H9 (cell line): Measurements from ENCODE around the gene SMIM14. TPM values are rescaled to one million over a fixed set of nuclear protein-coding genes. Genes with fewer than 3 reads are reported as not detected.

ENCODE experiments used
- DNase-seq: peaks from one replicate; pipeline ENCODE4 v3.0.0-alpha.2; 2017
- H2AFZ ChIP-seq: one replicate; pipeline ENCODE4 v1.6.1; 2013; ENCODE audit warnings: mild to moderate bottlenecking, low read length, control low read depth, moderate library complexity
- H2AK5ac ChIP-seq: 2 replicates; pipeline ENCODE4 v1.6.1; 2013; ENCODE audit warnings: low read length, control low read depth, mixed read lengths; ENCODE audit not compliant: insufficient read length
- H2BK120ac ChIP-seq: one replicate; pipeline ENCODE4 v1.6.1; 2013; ENCODE audit warnings: low read depth, mild to moderate bottlenecking, low read length, control low read depth, inconsistent platforms; ENCODE audit not compliant: poor library complexity, severe bottlenecking
- H2BK12ac ChIP-seq: 2 replicates; pipeline ENCODE4 v1.6.1; 2013; ENCODE audit warnings: low read length, control low read depth, mixed read lengths, low read depth; ENCODE audit not compliant: insufficient read length
- H2BK15ac ChIP-seq: 2 replicates; pipeline ENCODE4 v1.6.1; 2013; ENCODE audit warnings: low read depth, low read length, control low read depth
- H2BK20ac ChIP-seq: one replicate; pipeline ENCODE4 v1.6.1; 2013; ENCODE audit warnings: low read depth, mild to moderate bottlenecking, low read length, control low read depth, inconsistent platforms; ENCODE audit not compliant: poor library complexity, severe bottlenecking
- H2BK5ac ChIP-seq: 2 replicates; pipeline ENCODE4 v1.6.1; 2013; ENCODE audit warnings: low read length, control low read depth, mixed read lengths; ENCODE audit not compliant: insufficient read length
- H3K14ac ChIP-seq: 2 replicates; pipeline ENCODE4 v1.6.1; 2013; ENCODE audit warnings: low read length, control low read depth; ENCODE audit not compliant: insufficient read depth
- H3K18ac ChIP-seq: 2 replicates; pipeline ENCODE4 v1.6.1; 2013; ENCODE audit warnings: low read depth, mild to moderate bottlenecking, mixed read lengths, low read length, control low read depth; ENCODE audit not compliant: insufficient read length
- H3K23ac ChIP-seq: 2 replicates; pipeline ENCODE4 v1.6.1; 2013; ENCODE audit warnings: low read length, control low read depth, mixed read lengths, low read depth; ENCODE audit not compliant: insufficient read length
- H3K23me2 ChIP-seq: 2 replicates; pipeline ENCODE4 v1.6.1; 2013; ENCODE audit warnings: low read depth, mild to moderate bottlenecking, mixed read lengths, low read length, control low read depth; ENCODE audit not compliant: insufficient read length, poor library complexity, severe bottlenecking
- H3K27ac ChIP-seq: 2 replicates; pipeline ENCODE4 v1.5.1; 2013; ENCODE audit warnings: low read length, control low read depth, mixed read lengths, low read depth; ENCODE audit not compliant: insufficient read length
- H3K27me3 ChIP-seq: 2 replicates; pipeline ENCODE4 v1.6.1; 2013; ENCODE audit warnings: low read length, control low read depth, inconsistent platforms; ENCODE audit not compliant: insufficient read depth
- H3K4ac ChIP-seq: 2 replicates; pipeline ENCODE4 v1.6.1; 2013; ENCODE audit warnings: low read depth, mild to moderate bottlenecking, control low read depth, inconsistent platforms, low read length, moderate library complexity
- H3K4me1 ChIP-seq: 2 replicates; pipeline ENCODE4 v1.6.1; 2013; ENCODE audit warnings: low read length, control low read depth, inconsistent platforms; ENCODE audit not compliant: insufficient read depth
- H3K4me2 ChIP-seq: 2 replicates; pipeline ENCODE4 v1.6.1; 2013; ENCODE audit warnings: low read length, control low read depth, mixed read lengths; ENCODE audit not compliant: insufficient read length, insufficient read depth
- H3K56ac ChIP-seq: 2 replicates; pipeline ENCODE4 v1.6.1; 2013; ENCODE audit warnings: low read depth, mild to moderate bottlenecking, mixed read lengths, low read length, control low read depth; ENCODE audit not compliant: insufficient read length
- H3K79me1 ChIP-seq: 2 replicates; pipeline ENCODE4 v1.6.1; 2013; ENCODE audit warnings: low read depth, mild to moderate bottlenecking, moderate library complexity, low read length, control low read depth, inconsistent platforms; ENCODE audit not compliant: insufficient read depth, poor library complexity, severe bottlenecking
- H3K79me2 ChIP-seq: 2 replicates; pipeline ENCODE4 v1.6.1; 2013; ENCODE audit warnings: low read length, control low read depth, inconsistent platforms; ENCODE audit not compliant: insufficient read depth
- H3K9ac ChIP-seq: 2 replicates; pipeline ENCODE4 v1.6.1; 2013; ENCODE audit warnings: low read length, control low read depth, mixed read lengths; ENCODE audit not compliant: insufficient read length; ENCODE audit errors: extremely low read depth
- H3K9me3 ChIP-seq: one replicate; pipeline ENCODE4 v1.6.1; 2013; ENCODE audit warnings: low read depth, low read length, inconsistent platforms; ENCODE audit not compliant: control insufficient read depth
- H3T11ph ChIP-seq: one replicate; pipeline ENCODE4 v1.6.1; 2013; ENCODE audit warnings: mild to moderate bottlenecking, low read length, control low read depth, inconsistent platforms
- H4K20me1 ChIP-seq: one replicate; pipeline ENCODE4 v1.6.1; 2013; ENCODE audit not compliant: control insufficient read depth, insufficient read length, insufficient read depth
- H4K5ac ChIP-seq: 2 replicates; pipeline ENCODE4 v1.6.1; 2013; ENCODE audit warnings: low read depth, mild to moderate bottlenecking, mixed read lengths, low read length, control low read depth; ENCODE audit not compliant: insufficient read length
- H4K8ac ChIP-seq: replicated peaks from 2 replicates; pipeline ENCODE4 v1.6.1; 2013; ENCODE audit warnings: low read length, control low read depth, mixed read lengths, low read depth; ENCODE audit not compliant: insufficient read length
- H4K91ac ChIP-seq: 2 replicates; pipeline ENCODE4 v1.6.1; 2013; ENCODE audit warnings: low read depth, mild to moderate bottlenecking, moderate library complexity, mixed read lengths, low read length, control low read depth; ENCODE audit not compliant: insufficient read length
- H3K27ac Mint-ChIP-seq, 3 experiments: 2 replicates in 2 of 3; 3 replicates in 1 of 3; pipeline ENCODE4 v1.8.0; 2020 to 2021; ENCODE audit warnings: mixed read lengths in 3 of 3, mild to moderate bottlenecking in 1 of 3, moderate library complexity in 1 of 3
- H3K27me3 Mint-ChIP-seq: 2 replicates; pipeline ENCODE4 v1.8.0; 2021; ENCODE audit warnings: low read depth, mild to moderate bottlenecking, moderate library complexity, mixed read lengths
- H3K36me3 Mint-ChIP-seq, 3 experiments: 2 replicates in 2 of 3; 3 replicates in 1 of 3; pipeline ENCODE4 v1.8.0; 2020 to 2021; ENCODE audit warnings: low read depth in 3 of 3, mixed read lengths in 3 of 3; ENCODE audit not compliant: insufficient read depth in 1 of 3
- H3K4me1 Mint-ChIP-seq, 2 experiments: 2 replicates each; pipeline ENCODE4 v1.8.0; 2020; ENCODE audit warnings: mixed read lengths in 2 of 2
- H3K4me3 Mint-ChIP-seq, 2 experiments: 2 replicates in 1 of 2; 3 replicates in 1 of 2; pipeline ENCODE4 v1.8.0; 2020 to 2021; ENCODE audit warnings: mild to moderate bottlenecking in 2 of 2, mixed read lengths in 2 of 2, moderate library complexity in 1 of 2
- H3K9me3 Mint-ChIP-seq, 2 experiments: 2 replicates in 1 of 2; 3 replicates in 1 of 2; pipeline ENCODE4 v1.8.0; 2020; ENCODE audit warnings: mild to moderate bottlenecking in 2 of 2, mixed read lengths in 2 of 2, moderate library complexity in 1 of 2
- WGBS: extraction: QIAGEN DNeasy Blood & Tissue Kit; methylation state at CpG from one replicate; pipeline ENCODE4 v1.1.7; 2013; ENCODE audit warnings: missing lambda C conversion rate, low lambda C conversion rate, mixed read lengths; ENCODE audit not compliant: insufficient read length; ENCODE audit errors: extremely low coverage; 5-methylcytosine and 5-hydroxymethylcytosine counted together
- total RNA-seq: library from RNA; stranded (reverse); gene quantifications from 2 replicates; pipeline ENCODE4 v1.2.1, GENCODE V29; 2021
- TF ChIP-seq, protein P1 (sequence below): fragments of 200-600 bp; sonication (generic); conservative IDR thresholded peaks from 3 replicates; pipeline ENCODE4 v1.8.0; 2021; ENCODE audit warnings: antibody characterized with exemption, mild to moderate bottlenecking

The SMIM14 gene
- total RNA-seq, 1 experiment from 2014 or later: 19.4 TPM

DNA sequence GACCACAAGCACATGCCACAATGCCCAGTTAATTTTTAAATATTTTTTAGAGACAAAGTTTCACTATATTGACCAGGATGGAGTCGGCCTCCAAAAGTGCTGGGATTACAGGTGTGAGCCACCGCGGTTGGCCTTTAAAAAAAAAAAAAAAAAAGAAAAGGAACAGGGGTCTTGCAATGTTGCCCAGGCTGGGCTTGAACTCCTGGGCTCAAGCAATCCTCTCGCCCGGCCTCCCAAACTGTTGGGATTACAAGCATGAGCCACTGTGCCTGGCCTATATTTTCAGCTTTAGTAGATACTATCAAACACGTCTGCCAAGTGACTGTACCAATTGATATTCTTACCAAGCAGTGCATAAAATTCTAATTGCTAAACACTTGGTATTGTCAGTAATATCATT, 120.2 kb downstream of the SMIM14 start:
- Histone ChIP-seq H2AK5ac (no peak overlapping the region), H3K9me3 (no peaks in the 10 kb centered on the region), H2BK12ac (no peak overlapping the region), H2BK15ac (no peak overlapping the region), H3K18ac (no peak overlapping the region), H3K79me1 (no peaks in the 10 kb centered on the region), H3K56ac (no peak overlapping the region), H2BK5ac (no peak overlapping the region), H3T11ph (no peak overlapping the region), H3K4me2 (no peak overlapping the region), H2BK120ac (no peak overlapping the region), H3K79me2 (no peaks in the 10 kb centered on the region; the same call in 1 of the 2 replicates), H2BK20ac (no peak overlapping the region), H3K23ac (no peak overlapping the region), H3K4ac (no peak overlapping the region), H3K27me3 (no peaks in the 10 kb centered on the region), H2AFZ (no peak overlapping the region), H3K4me1 (no peaks in the 10 kb centered on the region), H4K20me1 (no peaks in the 10 kb centered on the region), H3K27ac (no peak overlapping the region), H3K23me2 (no peaks in the 10 kb centered on the region), H4K5ac (no peak overlapping the region), H4K8ac (no peak overlapping the region), H3K9ac (no peak overlapping the region), H3K14ac (no peak overlapping the region), H4K91ac (no peak overlapping the region)
- TF ChIP-seq, protein P1, sequence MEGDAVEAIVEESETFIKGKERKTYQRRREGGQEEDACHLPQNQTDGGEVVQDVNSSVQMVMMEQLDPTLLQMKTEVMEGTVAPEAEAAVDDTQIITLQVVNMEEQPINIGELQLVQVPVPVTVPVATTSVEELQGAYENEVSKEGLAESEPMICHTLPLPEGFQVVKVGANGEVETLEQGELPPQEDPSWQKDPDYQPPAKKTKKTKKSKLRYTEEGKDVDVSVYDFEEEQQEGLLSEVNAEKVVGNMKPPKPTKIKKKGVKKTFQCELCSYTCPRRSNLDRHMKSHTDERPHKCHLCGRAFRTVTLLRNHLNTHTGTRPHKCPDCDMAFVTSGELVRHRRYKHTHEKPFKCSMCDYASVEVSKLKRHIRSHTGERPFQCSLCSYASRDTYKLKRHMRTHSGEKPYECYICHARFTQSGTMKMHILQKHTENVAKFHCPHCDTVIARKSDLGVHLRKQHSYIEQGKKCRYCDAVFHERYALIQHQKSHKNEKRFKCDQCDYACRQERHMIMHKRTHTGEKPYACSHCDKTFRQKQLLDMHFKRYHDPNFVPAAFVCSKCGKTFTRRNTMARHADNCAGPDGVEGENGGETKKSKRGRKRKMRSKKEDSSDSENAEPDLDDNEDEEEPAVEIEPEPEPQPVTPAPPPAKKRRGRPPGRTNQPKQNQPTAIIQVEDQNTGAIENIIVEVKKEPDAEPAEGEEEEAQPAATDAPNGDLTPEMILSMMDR: no peak
- no peak for DNase-seq
- H3K9me3 Mint-ChIP-seq: no peaks in the 10 kb centered on the region
- no peaks in the 10 kb centered on the region for H3K27me3 Mint-ChIP-seq
- no peak overlapping the region for H3K27ac Mint-ChIP-seq
- no peak overlapping the region for H3K4me3 Mint-ChIP-seq
- peaks cover 0 to 2% of the 10 kb centered on the region in 2 experiments; a peak in 1 of 4 replicates for H3K4me1 Mint-ChIP-seq
- no CpG with 5 or more reads among the region's 6 CpGs for WGBS
- peaks cover 9 to 39% (median 20%) of the 10 kb centered on the region in 3 experiments; a peak in 6 of 7 replicates for H3K36me3 Mint-ChIP-seq
